Left colon (tissue), 2 donors: Measurements from ENCODE around the gene HOXA10. TPM values are rescaled to one million over a fixed set of nuclear protein-coding genes. Genes with fewer than 3 reads are reported as not detected.
A peak's percentile ranks its signal among the peaks of the same experiment; 100 is the strongest.

Experiments
- ATAC-seq: fragments of 200-7000 bp; cut with Tn5 transposase; one replicate; pipeline ENCODE4 v1.9.1; 2020; ENCODE audit warnings: mild to moderate bottlenecking, moderate library complexity
- DNase-seq, 2 donors: peaks; one replicate each; pipeline ENCODE4 v3.0.0-alpha.2; 2020
- intact Hi-C, 2 donors: fragments of 100-400 bp; cut with DNase I in 1 of 2; cut with micrococcal nuclease in 1 of 2; formaldehyde crosslinking; loops; one replicate each; pipeline versions ENCODE4 v1.11.2 to v1.14.0; 2022; cut with DNase I, micrococcal nuclease
- total RNA-seq, 2 donors: library from RNA; stranded (reverse); fragmentation: NEBNext Ultra II Directional; extraction: Animal tissue kit (Norgen Biotek cat#: 25700); gene quantifications; one replicate each; pipeline ENCODE4 v1.2.1, GENCODE V29; 2021
- donor health status: DM: no; HTN: no; CAD: no.
- donor health status: DM: yes; HTN: yes; CAD: no.

The HOXA10 gene
- total RNA-seq, 2 donors from 2014 or later, result 23.4 to 30.0 TPM

- no peak for ATAC-seq
- intact Hi-C loops, result no loop called here
- peak in 1 of 2 donors; percentile 35 for DNase-seq
Observed at GRCh38 chr7:27145914-27146412, 28.2 kb downstream of the HOXA10 start.

GRCh38 chr7:27145165-27145913 lies 28.8 kb downstream of the HOXA10 start:
- ATAC-seq (no peak), DNase-seq (peak in 1 of 2 donors; percentile 47)
- intact Hi-C loops, result no loop called here

GRCh38 chr7:27144781-27145164 lies 29.3 kb downstream of the HOXA10 start:
- intact Hi-C loops, result loop anchor here in 1 of 2 donors (5.0 kb wide), 1 partner anchor 287 kb away; no protein-coding TSS in a partner anchor
- ATAC-seq, result no peak

GRCh38 chr7:27143950-27144780 lies 30.0 kb downstream of the HOXA10 start:
- peak; percentile 10 for ATAC-seq
- intact Hi-C loops, result loop anchor here in 1 of 2 donors (5.0 kb wide), 1 partner anchor 287 kb away; no protein-coding TSS in a partner anchor
- no peak for DNase-seq

More at GRCh38 chr7:27144781-27145164, 29.3 kb downstream of the HOXA10 start:
- DNase-seq, result no peak

- intact Hi-C loops, result loop anchor here in 1 of 2 donors (5.0 kb wide), 1 partner anchor 286 kb away; no protein-coding TSS in a partner anchor
- peak in 1 of 2 donors; percentile 85 for DNase-seq
- ATAC-seq, result peak; percentile 40
Observed at GRCh38 chr7:27143023-27143949, 30.8 kb downstream of the HOXA10 start, which contains the start of gene HOXA5. TSS of gene HOXA5 (minus strand) at chr7:27143681. CDS start at chr7:27143607, 74 bp downstream.

GRCh38 chr7:27142580-27143022 lies 31.5 kb downstream of the HOXA10 start:
- intact Hi-C loops, result loop anchor here in 1 of 2 donors (5.0 kb wide), 1 partner anchor 285 kb away; no protein-coding TSS in a partner anchor
- ATAC-seq (no peak), DNase-seq (no peak)

- DNase-seq, result peak in 1 of 2 donors; percentile 43
- intact Hi-C loops, result loop anchor here in 1 of 2 donors (5.0 kb wide), 1 partner anchor 285 kb away; no protein-coding TSS in a partner anchor
- ATAC-seq, result no peak
Observed at GRCh38 chr7:27141923-27142579, 32.1 kb downstream of the HOXA10 start.

GRCh38 chr7:27141137-27141922 lies 32.8 kb downstream of the HOXA10 start:
- DNase-seq, result no peak
- intact Hi-C loops, result loop anchor here in 1 of 2 donors (5.0 kb wide), 1 partner anchor 284 kb away; no protein-coding TSS in a partner anchor
- ATAC-seq, result no peak

- DNase-seq, result peak in 1 of 2 donors; percentile 63
- ATAC-seq, result peak; percentile 56
- intact Hi-C loops, result loop anchor here in 1 of 2 donors (5.0 kb wide), 1 partner anchor 283 kb away; no protein-coding TSS in a partner anchor
Observed at GRCh38 chr7:27140126-27140857, 33.8 kb downstream of the HOXA10 start.

GRCh38 chr7:27139334-27140125 lies 34.6 kb downstream of the HOXA10 start:
- intact Hi-C loops, result loop anchor here in 1 of 2 donors (5.0 kb wide), 1 partner anchor 282 kb away; no protein-coding TSS in a partner anchor
- DNase-seq (peak in 1 of 2 donors; percentile 31), ATAC-seq (peak; percentile 9)

GRCh38 chr7:27138985-27139333 lies 35.2 kb downstream of the HOXA10 start:
- ATAC-seq, result peak; percentile 19
- DNase-seq, result no peak

GRCh38 chr7:27138472-27138871 lies 35.6 kb downstream of the HOXA10 start:
- ATAC-seq (no peak), DNase-seq (no peak)
- intact Hi-C loops, result no loop called here

More at GRCh38 chr7:27138985-27139333, 35.2 kb downstream of the HOXA10 start:
- intact Hi-C loops, result no loop called here

GRCh38 chr7:27137640-27138315 lies 36.3 kb downstream of the HOXA10 start:
- intact Hi-C loops, result no loop called here
- DNase-seq (no peak), ATAC-seq (no peak)

- DNase-seq (peak in 1 of 2 donors; percentile 39), ATAC-seq (no peak)
- intact Hi-C loops, result no loop called here
Observed at GRCh38 chr7:27134392-27134791, 39.7 kb downstream of the HOXA10 start.
